GM13976 (cell line): ENCODE measurements around the gene MIPOL1.

Experiments used
- DNase-seq: peaks from one replicate; pipeline ENCODE4 v3.0.0; 2012; ENCODE audit warnings: low spot score
- CTCF ChIP-seq: IDR thresholded peaks from 2 replicates; pipeline ENCODE4 v1.5.1; 2012; ENCODE audit warnings: borderline replicate concordance, mild to moderate bottlenecking; ENCODE audit not compliant: insufficient read depth; ENCODE audit errors: extremely low read depth, missing control alignments, control extremely low read depth
- in situ Hi-C: fragments of 300-500 bp; cut with MboI; formaldehyde crosslinking; loops from one replicate; pipeline ENCODE4 v1.12.0; 2022; ENCODE audit warnings: low sequenced_read_pairs, mixed read lengths, inconsistent platforms; ENCODE audit not compliant: unreplicated experiment

MIPOL1 gene

GRCh38 chr14:37493606-37494005 lies 295.9 kb downstream of the MIPOL1 start:
- in situ Hi-C loops, result no loop called here
- DNase-seq, result no peak
- TF ChIP-seq CTCF, result no peak

- DNase-seq, result no peak
- TF ChIP-seq CTCF, result no peak
- in situ Hi-C loops, result no loop called here
Measured at GRCh38 chr14:37497422-37497821, 299.7 kb downstream of the MIPOL1 start.

- no peak for DNase-seq
- in situ Hi-C loops, result no loop called here
- TF ChIP-seq CTCF, result no peak
Measured at GRCh38 chr14:37501877-37502276, 304.1 kb downstream of the MIPOL1 start.

GRCh38 chr14:37508503-37508902 lies 310.8 kb downstream of the MIPOL1 start:
- DNase-seq, result no peak
- in situ Hi-C loops, result no loop called here
- TF ChIP-seq CTCF, result no peak

GRCh38 chr14:37512173-37512572 lies 314.4 kb downstream of the MIPOL1 start:
- no peak for DNase-seq
- TF ChIP-seq CTCF, result no peak
- in situ Hi-C loops, result no loop called here

- in situ Hi-C loops, result no loop called here
- DNase-seq, result no peak
- TF ChIP-seq CTCF, result no peak
Measured at GRCh38 chr14:37515771-37516170, 318.0 kb downstream of the MIPOL1 start.

- no peak for DNase-seq
- no peak for TF ChIP-seq CTCF
- in situ Hi-C loops, result no loop called here
Measured at GRCh38 chr14:37526994-37527393, 329.3 kb downstream of the MIPOL1 start.
